ENCODE data around the gene PLEK2.

- TF ChIP-seq CTCF (optimal IDR thresholded peaks at IDR 0.05 in 1 of 3, IDR thresholded peaks at IDR 0.05 in 1 of 3, conservative IDR thresholded peaks at IDR 0.05 in 1 of 3; ENCODE audit: extremely low read depth in 1 of 3, insufficient read depth in 2 of 3, low read length in 3 of 3) (no peak), EZH2 (IDR thresholded peaks at IDR 0.05; ENCODE audit: low read length) (no peak)
Observed at GRCh38 chr14:67441256-67441655, 29.3 kb upstream of the PLEK2 start.
